ENCODE results near the gene MXRA5.

DNA sequence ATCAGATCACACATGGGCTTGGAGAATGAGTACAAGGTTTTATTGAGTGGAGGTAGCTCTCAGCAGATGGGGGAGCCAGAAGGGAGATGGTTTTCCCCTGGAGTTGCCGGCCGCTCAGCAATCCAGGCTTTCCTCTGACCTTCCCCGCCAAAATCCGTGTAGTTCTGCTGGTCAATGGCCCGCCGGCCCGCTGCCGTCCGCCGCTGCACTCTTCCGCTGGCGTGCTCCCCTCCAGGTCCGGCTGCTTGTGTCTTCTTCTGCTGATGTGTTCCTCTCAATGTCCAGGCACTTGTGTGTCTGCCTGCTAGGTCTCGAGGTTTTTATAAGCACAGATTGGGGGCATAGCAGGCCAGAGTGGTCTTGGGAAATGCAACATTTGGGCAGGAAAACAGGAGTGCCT is 14.4 kb upstream of the MXRA5 start:
- TF ChIP-seq, protein P1, sequence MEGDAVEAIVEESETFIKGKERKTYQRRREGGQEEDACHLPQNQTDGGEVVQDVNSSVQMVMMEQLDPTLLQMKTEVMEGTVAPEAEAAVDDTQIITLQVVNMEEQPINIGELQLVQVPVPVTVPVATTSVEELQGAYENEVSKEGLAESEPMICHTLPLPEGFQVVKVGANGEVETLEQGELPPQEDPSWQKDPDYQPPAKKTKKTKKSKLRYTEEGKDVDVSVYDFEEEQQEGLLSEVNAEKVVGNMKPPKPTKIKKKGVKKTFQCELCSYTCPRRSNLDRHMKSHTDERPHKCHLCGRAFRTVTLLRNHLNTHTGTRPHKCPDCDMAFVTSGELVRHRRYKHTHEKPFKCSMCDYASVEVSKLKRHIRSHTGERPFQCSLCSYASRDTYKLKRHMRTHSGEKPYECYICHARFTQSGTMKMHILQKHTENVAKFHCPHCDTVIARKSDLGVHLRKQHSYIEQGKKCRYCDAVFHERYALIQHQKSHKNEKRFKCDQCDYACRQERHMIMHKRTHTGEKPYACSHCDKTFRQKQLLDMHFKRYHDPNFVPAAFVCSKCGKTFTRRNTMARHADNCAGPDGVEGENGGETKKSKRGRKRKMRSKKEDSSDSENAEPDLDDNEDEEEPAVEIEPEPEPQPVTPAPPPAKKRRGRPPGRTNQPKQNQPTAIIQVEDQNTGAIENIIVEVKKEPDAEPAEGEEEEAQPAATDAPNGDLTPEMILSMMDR (conservative IDR thresholded peaks at IDR 0.05 in 1 of 2, IDR thresholded peaks at IDR 0.05 in 1 of 2; ENCODE audit: low read depth in 1 of 2, low read length in 2 of 2) = no peak
- no peak for TF ChIP-seq EZH2 (IDR thresholded peaks at IDR 0.05; ENCODE audit: low read length, missing control alignments)

Data from fibroblast of lung (primary cell).